HL-60 (cell line): ENCODE measurements around the gene ZFP1.

Source experiments
- DNase-seq, 2 experiments: peaks; one replicate each; pipeline ENCODE4 v3.0.0-alpha.2; 2010 to 2020; ENCODE audit warnings: low read depth in 1 of 2, low spot score in 1 of 2
- H3K27ac ChIP-seq: fragments of 250-450 bp; sonication (Bioruptor Pico); replicated peaks from 2 replicates; pipeline ENCODE4 v1.5.1; 2020; ENCODE audit warnings: mild to moderate bottlenecking, moderate library complexity
- H3K27me3 ChIP-seq: fragments of 250-450 bp; sonication (Bioruptor Pico); 2 replicates; pipeline ENCODE4 v1.5.1; 2021; ENCODE audit warnings: mild to moderate bottlenecking, moderate library complexity; ENCODE audit not compliant: insufficient read depth, poor library complexity, severe bottlenecking
- H3K4me3 ChIP-seq: replicated peaks from 2 replicates; pipeline ENCODE4 v1.5.1; 2011; ENCODE audit warnings: mild to moderate bottlenecking, control low read depth, low read length; ENCODE audit not compliant: insufficient read depth
- CTCF ChIP-seq: IDR thresholded peaks from one replicate; pipeline ENCODE4 v1.5.1; 2011; ENCODE audit warnings: low read length, control low read depth, inconsistent platforms; ENCODE audit not compliant: insufficient read depth
- GABPA ChIP-seq: IDR thresholded peaks from 2 replicates; pipeline ENCODE4 v1.6.1; 2012; ENCODE audit warnings: low read depth
- POLR2AphosphoS5 ChIP-seq: IDR thresholded peaks from 2 replicates; pipeline ENCODE4 v1.6.1; 2012; ENCODE audit warnings: low read depth
- REST ChIP-seq: IDR thresholded peaks from 2 replicates; pipeline ENCODE4 v1.6.1; 2012; ENCODE audit warnings: low read depth; ENCODE audit not compliant: insufficient replicate concordance
- SPI1 ChIP-seq: IDR thresholded peaks from 2 replicates; pipeline ENCODE4 v1.6.1; 2012; ENCODE audit warnings: low read depth, mild to moderate bottlenecking, borderline replicate concordance

The ZFP1 gene

GRCh38 chr16:75206749-75207451, 58.6 kb downstream of the ZFP1 start, which contains the start of gene CTRB2:
TSS of gene CTRB2 (minus strand) at chr16:75207161. CDS start at chr16:75207141, 20 bp downstream.
- Histone ChIP-seq H3K27me3 (no peaks in the 10 kb centered on the region), H3K27ac (no peak within 1 kb of the TSS), H3K4me3 (no peak within 1 kb of the TSS)
- no peak for TF ChIP-seq POLR2AphosphoS5
- TF ChIP-seq REST, result no peak
- no peak for TF ChIP-seq CTCF
- TF ChIP-seq GABPA, result no peak
- no peak for TF ChIP-seq SPI1
- DNase-seq, result no peak

GRCh38 chr16:75207831-75208230, 59.5 kb downstream of the ZFP1 start:
- Histone ChIP-seq H3K4me3 (no peak overlapping the region), H3K27ac (no peak overlapping the region), H3K27me3 (no peaks in the 10 kb centered on the region)
- no peak for TF ChIP-seq POLR2AphosphoS5
- TF ChIP-seq REST, result no peak
- no peak for TF ChIP-seq GABPA
- TF ChIP-seq SPI1, result no peak
- TF ChIP-seq CTCF, result no peak
- no peak for DNase-seq

- no peak for TF ChIP-seq GABPA
- TF ChIP-seq SPI1, result no peak
- no peak for TF ChIP-seq REST
- TF ChIP-seq POLR2AphosphoS5, result no peak
- no peak for TF ChIP-seq CTCF
- Histone ChIP-seq H3K27ac (no peak overlapping the region), H3K27me3 (no peaks in the 10 kb centered on the region), H3K4me3 (no peak overlapping the region)
- DNase-seq, result no peak
Observed at GRCh38 chr16:75208242-75208825, 60.0 kb downstream of the ZFP1 start.
